GM12878 (cell line): ENCODE data around the gene TMEM171. TPM values are rescaled to one million over a fixed set of nuclear protein-coding genes. Genes with fewer than 3 reads are reported as not detected.

Experiments used
- ATAC-seq: fragments of 200-7000 bp; cut with Tn5 transposase; 3 replicates; pipeline ENCODE4 v1.9.1; 2020; ENCODE audit warnings: mild to moderate bottlenecking, moderate library complexity
- BruUV-seq: library from RNA; stranded (reverse); fragments of 400-500 nt; replicated peaks from 2 replicates; lab custom pipeline; 2021; lab: Mats Ljungman, UMichigan
- CTCF ChIA-PET: fragments of 300-600 bp; sonication (Branson Sonifier 250); formaldehyde crosslinking; extraction: SDS; loops from one replicate; lab custom pipeline; 2021; ENCODE audit warnings: inconsistent platforms; lab: Yijun Ruan, JAX
- POLR2A ChIA-PET: fragments of 350-600 bp; formaldehyde crosslinking; extraction: SDS; loops from one replicate; lab custom pipeline; 2021; ENCODE audit warnings: inconsistent platforms; lab: Charles Lee
- RAD21 ChIA-PET: fragments of 300-600 bp; sonication (Branson Sonifier 250); formaldehyde crosslinking; loops from one replicate; lab custom pipeline; 2023; ENCODE audit warnings: antibody characterized with exemption; ENCODE audit not compliant: unreplicated experiment; lab: Charles Lee
- SMC1A ChIA-PET: fragments of 300-600 bp; sonication (Branson Sonifier 250); formaldehyde crosslinking; loops from one replicate; lab custom pipeline; 2023; ENCODE audit not compliant: unreplicated experiment, uncharacterized antibody; lab: Charles Lee
- DNase-seq: peaks from one replicate; pipeline ENCODE4 v3.0.0-alpha.2; 2011; ENCODE audit warnings: low read depth, low spot score
- FAIRE-seq: peaks from 3 replicates; lab custom pipeline; 2011; peaks lifted over from hg19 to GRCh38; lab: Jason Lieb, UNC
- H2AFZ ChIP-seq: 2 replicates; pipeline ENCODE4 v1.6.0; 2011; ENCODE audit warnings: low read depth, low read length, control low read depth; ENCODE audit not compliant: control insufficient read depth
- H3K27ac ChIP-seq: 2 replicates; pipeline ENCODE4 v1.5.1; 2011; ENCODE audit warnings: control low read depth; ENCODE audit not compliant: control insufficient read depth, insufficient read depth
- H3K27me3 ChIP-seq, 2 experiments: replicated peaks in 1 of 2; 2 replicates each; pipeline versions ENCODE4 v1.6.0 to v1.6.1; 2011; ENCODE audit warnings: low read length in 1 of 2; ENCODE audit not compliant: control insufficient read depth in 2 of 2, insufficient read depth in 2 of 2
- H3K36me3 ChIP-seq, 2 experiments: 2 replicates each; pipeline ENCODE4 v1.5.1; 2011; ENCODE audit warnings: low read length in 1 of 2; ENCODE audit not compliant: control insufficient read depth in 2 of 2, insufficient read depth in 2 of 2
- H3K4me1 ChIP-seq: 2 replicates; pipeline ENCODE4 v1.6.1; 2011; ENCODE audit warnings: mild to moderate bottlenecking, low read length, moderate library complexity, mixed read lengths; ENCODE audit not compliant: control insufficient read depth, insufficient read depth
- H3K4me2 ChIP-seq: 2 replicates; pipeline ENCODE4 v1.6.0; 2011; ENCODE audit warnings: control low read depth; ENCODE audit not compliant: control insufficient read depth, insufficient read depth
- H3K4me3 ChIP-seq: fragments of 200-600 bp; sonication (generic); 2 replicates; pipeline ENCODE4 v1.5.1; 2016
- H3K79me2 ChIP-seq: 2 replicates; pipeline ENCODE4 v1.6.0; 2011; ENCODE audit warnings: low read length; ENCODE audit not compliant: control insufficient read depth, insufficient read depth
- H3K9ac ChIP-seq: 2 replicates; pipeline ENCODE4 v1.8.0; 2011; ENCODE audit warnings: low read length, control low read depth, mixed read lengths; ENCODE audit not compliant: control insufficient read depth, insufficient read depth
- H3K9me3 ChIP-seq: replicated peaks from 3 replicates; pipeline ENCODE4 v1.5.1; 2011; ENCODE audit warnings: mild to moderate bottlenecking, low read length; ENCODE audit not compliant: control insufficient read depth, insufficient read depth
- H4K20me1 ChIP-seq: 2 replicates; pipeline ENCODE4 v1.6.0; 2011; ENCODE audit not compliant: control insufficient read depth, insufficient read depth
- ASH2L ChIP-seq: fragments of 300-600, 200-600 bp; sonication (generic); IDR thresholded peaks from 2 replicates; pipeline ENCODE4 v1.6.1; 2017; ENCODE audit warnings: low read depth, mild to moderate bottlenecking, borderline replicate concordance
- CHD2 ChIP-seq: IDR thresholded peaks from 2 replicates; pipeline ENCODE4 v1.6.1; 2011; ENCODE audit warnings: low read depth, low read length, improper control_type of control experiment, borderline replicate concordance
- CREM ChIP-seq: IDR thresholded peaks from 2 replicates; pipeline ENCODE4 v1.6.1; 2014; ENCODE audit warnings: antibody characterized with exemption, low read depth
- KDM1A ChIP-seq: fragments of 200-600 bp; sonication (generic); IDR thresholded peaks from 2 replicates; pipeline ENCODE4 v1.6.1; 2016; ENCODE audit warnings: borderline replicate concordance
- MYC ChIP-seq: IDR thresholded peaks from 2 replicates; pipeline ENCODE4 v1.6.1; 2011; ENCODE audit warnings: mild to moderate bottlenecking, low read length, moderate library complexity, inconsistent platforms; ENCODE audit not compliant: insufficient read depth, insufficient replicate concordance, insufficient read length, severe bottlenecking
- NFYA ChIP-seq: IDR thresholded peaks from 2 replicates; pipeline ENCODE4 v1.6.1; 2011; ENCODE audit warnings: low read depth, mild to moderate bottlenecking, low read length, improper control_type of control experiment, borderline replicate concordance
- POLR2AphosphoS2 ChIP-seq: IDR thresholded peaks from 2 replicates; pipeline ENCODE4 v1.6.1; 2011; ENCODE audit warnings: low read depth, mild to moderate bottlenecking, low read length, improper control_type of control experiment, moderate library complexity
- RFX5 ChIP-seq: IDR thresholded peaks from 2 replicates; pipeline ENCODE4 v1.6.1; 2011; ENCODE audit warnings: low read depth, low read length, improper control_type of control experiment
- STAT1 ChIP-seq: fragments of 450-650 bp; conservative IDR thresholded peaks from 2 replicates; pipeline ENCODE4 v1.6.1; 2014; ENCODE audit warnings: antibody characterized with exemption, mild to moderate bottlenecking
- WRNIP1 ChIP-seq: IDR thresholded peaks from 2 replicates; pipeline ENCODE4 v1.6.1; 2011; ENCODE audit warnings: low read depth, low read length, improper control_type of control experiment, borderline replicate concordance
- WGBS: methylation state at CpG from one replicate; pipeline ENCODE4 v1.1.6; 2016; ENCODE audit warnings: low lambda C conversion rate; ENCODE audit not compliant: insufficient replicate concordance, insufficient coverage; ENCODE audit errors: missing lambda C conversion rate; 5-methylcytosine and 5-hydroxymethylcytosine counted together
- in situ Hi-C: fragments of 300-500 bp; cut with MboI; formaldehyde crosslinking; loops from 9 replicates; pipeline ENCODE4 v1.14.3; 2018; ENCODE audit warnings: mixed read lengths
- intact Hi-C: fragments of 100-400 bp; cut with micrococcal nuclease; formaldehyde crosslinking; loops from one replicate; pipeline ENCODE4 v1.14.2; 2022; ENCODE audit not compliant: unreplicated experiment
- polyA plus RNA-seq, 11 experiments: library from polyadenylated mRNA; depleted of rRNA in 4 of 11; unstranded in 6 of 11; stranded (reverse) in 5 of 11; fragments of >200 nt; fragmentation: Nextera tagmentation in 4 of 11; fragmentation: Illumina TruSeq in 1 of 11; extraction: Ambion mirVana in 4 of 11; extraction: Trizol in 1 of 11; gene quantifications; 1 replicate in 1 of 11; 2 replicates in 10 of 11; pipeline versions ENCODE4 v1.2.1 to v1.2.3, GENCODE V29; 2011 to 2016; ENCODE audit warnings: inconsistent platforms in 2 of 11, missing spikeins in 2 of 11, low read depth in 1 of 11
- total RNA-seq, 4 experiments: library from RNA; depleted of rRNA in 3 of 4; stranded (reverse); fragments of >200 nt in 3 of 4; fragmentation: Illumina TruSeq in 1 of 4; extraction: Trizol in 1 of 4; gene quantifications; 2 replicates each; pipeline versions ENCODE4 v1.2.1 to v1.2.3, GENCODE V29; 2013 to 2021
- TF ChIP-seq, protein P1 (sequence below): fragments of 450-650 bp; IDR thresholded peaks from 2 replicates; pipeline ENCODE4 v1.6.1; 2014; ENCODE audit warnings: mild to moderate bottlenecking
- TF ChIP-seq, protein P2 (sequence below): fragments of 450-650 bp; IDR thresholded peaks from 2 replicates; pipeline ENCODE4 v1.6.1; 2017; ENCODE audit warnings: borderline replicate concordance
- TF ChIP-seq, protein P3 (sequence below): fragments of 450-650 bp; conservative IDR thresholded peaks from 2 replicates; pipeline ENCODE4 v1.6.1; 2017; ENCODE audit warnings: mild to moderate bottlenecking, moderate library complexity
- TF ChIP-seq, protein P4 (sequence below): fragments of 450-650 bp; formaldehyde crosslinking; IDR thresholded peaks from 2 replicates; pipeline ENCODE4 v1.4.0; 2022; ENCODE audit warnings: mild to moderate bottlenecking, moderate library complexity

Gene TMEM171
- total and polyA plus RNA-seq, 10 of the 15 experiments (the other 5 are each of a cell fraction or from before 2014, with no cell fraction given): not detected

DNA sequence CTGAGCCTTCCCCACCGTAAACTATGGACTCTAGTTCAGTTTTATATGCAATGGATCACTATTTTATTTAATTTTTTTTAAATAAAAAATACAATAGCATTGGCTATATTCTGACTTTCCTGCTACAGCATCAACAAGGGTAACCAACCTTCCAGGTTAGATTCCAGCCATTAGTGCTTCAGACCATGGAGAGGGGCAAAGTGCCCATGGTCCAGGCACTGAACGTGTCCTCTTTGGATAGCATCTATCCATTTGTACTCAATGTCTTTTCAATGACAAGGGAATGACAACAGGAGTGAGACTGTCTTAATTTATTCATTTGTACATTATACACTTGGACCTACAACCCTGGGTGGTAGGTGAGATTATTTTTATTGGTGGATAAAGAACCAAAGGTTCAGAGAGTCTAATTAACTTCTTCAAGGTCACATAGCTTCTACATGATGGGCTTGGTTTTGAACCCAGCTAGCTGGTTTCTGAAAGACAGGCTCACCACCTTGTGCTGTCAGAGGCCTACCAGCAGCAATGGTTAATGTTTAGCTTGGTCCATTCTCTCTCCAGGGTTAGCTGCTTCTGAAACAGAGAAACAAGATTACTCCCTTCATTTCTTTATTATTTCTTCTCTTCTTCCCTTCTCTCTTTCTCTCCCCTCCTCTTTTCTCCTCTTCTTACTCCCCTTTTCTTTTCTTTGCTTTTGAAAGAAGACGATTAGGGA is 11.5 kb downstream of the TMEM171 start:
- Histone ChIP-seq H3K9me3 (no peaks in the 10 kb centered on the region), H3K9ac (no peak overlapping the region), H3K79me2 (no peaks in the 10 kb centered on the region), H3K36me3 (no peaks in the 10 kb centered on the region), H4K20me1 (no peaks in the 10 kb centered on the region), H3K4me3 (no peak overlapping the region), H3K4me1 (no peaks in the 10 kb centered on the region), H3K4me2 (no peak overlapping the region), H2AFZ (no peak overlapping the region), H3K27ac (no peak overlapping the region), H3K27me3 (0 out of 4 replicates have a peak, but pooled peaks cover 0 to 2% of the 10 kb centered on the region in 2 experiments)
- ChIA-PET SMC1A (no interaction called here), RAD21 (no interaction called here), CTCF (no interaction called here), POLR2A (no interaction called here)
- 5% methylated on average over 3 of the region's 3 CpGs for WGBS
- in situ Hi-C loops: no loop called here
- FAIRE-seq (no peak), ATAC-seq (no peak), DNase-seq (no peak)
- BruUV-seq: no TSS peak
- intact Hi-C loops: no loop called here
- TF ChIP-seq, protein P1, sequence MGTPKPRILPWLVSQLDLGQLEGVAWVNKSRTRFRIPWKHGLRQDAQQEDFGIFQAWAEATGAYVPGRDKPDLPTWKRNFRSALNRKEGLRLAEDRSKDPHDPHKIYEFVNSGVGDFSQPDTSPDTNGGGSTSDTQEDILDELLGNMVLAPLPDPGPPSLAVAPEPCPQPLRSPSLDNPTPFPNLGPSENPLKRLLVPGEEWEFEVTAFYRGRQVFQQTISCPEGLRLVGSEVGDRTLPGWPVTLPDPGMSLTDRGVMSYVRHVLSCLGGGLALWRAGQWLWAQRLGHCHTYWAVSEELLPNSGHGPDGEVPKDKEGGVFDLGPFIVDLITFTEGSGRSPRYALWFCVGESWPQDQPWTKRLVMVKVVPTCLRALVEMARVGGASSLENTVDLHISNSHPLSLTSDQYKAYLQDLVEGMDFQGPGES: no peak
- TF ChIP-seq POLR2AphosphoS2 (no peak), CREM (no peak), CHD2 (no peak), ASH2L (no peak), WRNIP1 (no peak), RFX5 (no peak), STAT1 (no peak), KDM1A (no peak), MYC (no peak), NFYA (no peak)
- TF ChIP-seq, protein P2, sequence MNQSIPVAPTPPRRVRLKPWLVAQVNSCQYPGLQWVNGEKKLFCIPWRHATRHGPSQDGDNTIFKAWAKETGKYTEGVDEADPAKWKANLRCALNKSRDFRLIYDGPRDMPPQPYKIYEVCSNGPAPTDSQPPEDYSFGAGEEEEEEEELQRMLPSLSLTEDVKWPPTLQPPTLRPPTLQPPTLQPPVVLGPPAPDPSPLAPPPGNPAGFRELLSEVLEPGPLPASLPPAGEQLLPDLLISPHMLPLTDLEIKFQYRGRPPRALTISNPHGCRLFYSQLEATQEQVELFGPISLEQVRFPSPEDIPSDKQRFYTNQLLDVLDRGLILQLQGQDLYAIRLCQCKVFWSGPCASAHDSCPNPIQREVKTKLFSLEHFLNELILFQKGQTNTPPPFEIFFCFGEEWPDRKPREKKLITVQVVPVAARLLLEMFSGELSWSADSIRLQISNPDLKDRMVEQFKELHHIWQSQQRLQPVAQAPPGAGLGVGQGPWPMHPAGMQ: no peak
- TF ChIP-seq, protein P3, sequence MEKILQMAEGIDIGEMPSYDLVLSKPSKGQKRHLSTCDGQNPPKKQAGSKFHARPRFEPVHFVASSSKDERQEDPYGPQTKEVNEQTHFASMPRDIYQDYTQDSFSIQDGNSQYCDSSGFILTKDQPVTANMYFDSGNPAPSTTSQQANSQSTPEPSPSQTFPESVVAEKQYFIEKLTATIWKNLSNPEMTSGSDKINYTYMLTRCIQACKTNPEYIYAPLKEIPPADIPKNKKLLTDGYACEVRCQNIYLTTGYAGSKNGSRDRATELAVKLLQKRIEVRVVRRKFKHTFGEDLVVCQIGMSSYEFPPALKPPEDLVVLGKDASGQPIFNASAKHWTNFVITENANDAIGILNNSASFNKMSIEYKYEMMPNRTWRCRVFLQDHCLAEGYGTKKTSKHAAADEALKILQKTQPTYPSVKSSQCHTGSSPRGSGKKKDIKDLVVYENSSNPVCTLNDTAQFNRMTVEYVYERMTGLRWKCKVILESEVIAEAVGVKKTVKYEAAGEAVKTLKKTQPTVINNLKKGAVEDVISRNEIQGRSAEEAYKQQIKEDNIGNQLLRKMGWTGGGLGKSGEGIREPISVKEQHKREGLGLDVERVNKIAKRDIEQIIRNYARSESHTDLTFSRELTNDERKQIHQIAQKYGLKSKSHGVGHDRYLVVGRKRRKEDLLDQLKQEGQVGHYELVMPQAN: no peak
- TF ChIP-seq, protein P4, sequence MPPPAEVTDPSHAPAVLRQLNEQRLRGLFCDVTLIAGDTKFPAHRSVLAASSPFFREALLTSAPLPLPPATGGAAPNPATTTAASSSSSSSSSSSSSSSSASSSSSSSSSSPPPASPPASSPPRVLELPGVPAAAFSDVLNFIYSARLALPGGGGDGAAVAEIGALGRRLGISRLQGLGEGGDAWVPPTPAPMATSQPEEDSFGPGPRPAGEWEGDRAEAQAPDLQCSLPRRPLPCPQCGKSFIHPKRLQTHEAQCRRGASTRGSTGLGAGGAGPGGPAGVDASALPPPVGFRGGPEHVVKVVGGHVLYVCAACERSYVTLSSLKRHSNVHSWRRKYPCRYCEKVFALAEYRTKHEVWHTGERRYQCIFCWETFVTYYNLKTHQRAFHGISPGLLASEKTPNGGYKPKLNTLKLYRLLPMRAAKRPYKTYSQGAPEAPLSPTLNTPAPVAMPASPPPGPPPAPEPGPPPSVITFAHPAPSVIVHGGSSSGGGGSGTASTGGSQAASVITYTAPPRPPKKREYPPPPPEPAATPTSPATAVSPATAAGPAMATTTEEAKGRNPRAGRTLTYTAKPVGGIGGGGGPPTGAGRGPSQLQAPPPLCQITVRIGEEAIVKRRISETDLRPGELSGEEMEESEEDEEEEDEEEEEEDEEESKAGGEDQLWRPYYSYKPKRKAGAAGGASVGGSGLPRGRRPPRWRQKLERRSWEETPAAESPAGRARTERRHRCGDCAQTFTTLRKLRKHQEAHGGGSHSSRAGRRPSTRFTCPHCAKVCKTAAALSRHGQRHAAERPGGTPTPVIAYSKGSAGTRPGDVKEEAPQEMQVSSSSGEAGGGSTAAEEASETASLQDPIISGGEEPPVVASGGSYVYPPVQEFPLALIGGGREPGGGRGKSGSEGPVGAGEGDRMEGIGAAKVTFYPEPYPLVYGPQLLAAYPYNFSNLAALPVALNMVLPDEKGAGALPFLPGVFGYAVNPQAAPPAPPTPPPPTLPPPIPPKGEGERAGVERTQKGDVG (CRISPR knock-in tag): no peak
